Measurements from ENCODE around the gene CIPC.

Gene CIPC

GRCh38 chr14:77076113-77076631, 21.9 kb upstream of the CIPC start:
- Histone ChIP-seq H3K9me3 (ENCODE audit: control insufficient read depth, low read length) (peaks cover 7% of the 10 kb centered on the region), H3K36me3 (ENCODE audit: control insufficient read depth, insufficient read depth, low read length, severe bottlenecking) (no peaks in the 10 kb centered on the region), H3K4me3 (ENCODE audit: low read length) (peak overlapping the region; percentile 71), H3K9ac (ENCODE audit: low read length) (peak overlapping the region; percentile 64), H3K4me1 (ENCODE audit: control insufficient read depth, insufficient read depth, low read length) (peaks cover 27% of the 10 kb centered on the region), H3K27me3 (replicated peaks; ENCODE audit: control insufficient read depth, insufficient read depth, low read length) (no peaks in the 10 kb centered on the region)
- peak; percentile 64 for DNase-seq (ENCODE audit: low read depth)

- no peaks in the 10 kb centered on the region for H3K27me3 ChIP-seq (replicated peaks; ENCODE audit: control insufficient read depth, insufficient read depth, low read length)
- H3K4me1 ChIP-seq (ENCODE audit: control insufficient read depth, insufficient read depth, low read length), result peaks cover 23% of the 10 kb centered on the region
- no peak for DNase-seq (ENCODE audit: low read depth)
- H3K36me3 ChIP-seq (ENCODE audit: control insufficient read depth, insufficient read depth, low read length, severe bottlenecking), result no peaks in the 10 kb centered on the region
- H3K4me3 ChIP-seq (ENCODE audit: low read length), result no peak overlapping the region
- H3K9ac ChIP-seq (ENCODE audit: low read length), result peak overlapping the region; percentile 64
- peaks cover 7% of the 10 kb centered on the region for H3K9me3 ChIP-seq (ENCODE audit: control insufficient read depth, low read length)
Observed at GRCh38 chr14:77077040-77077439, 21.0 kb upstream of the CIPC start.

GRCh38 chr14:77082356-77082755, 15.7 kb upstream of the CIPC start:
- DNase-seq (ENCODE audit: low read depth), result no peak
- H3K9ac ChIP-seq (ENCODE audit: low read length), result no peak overlapping the region
- peaks cover 7% of the 10 kb centered on the region for H3K9me3 ChIP-seq (ENCODE audit: control insufficient read depth, low read length)
- H3K4me3 ChIP-seq (ENCODE audit: low read length), result no peak overlapping the region
- no peaks in the 10 kb centered on the region for H3K36me3 ChIP-seq (ENCODE audit: control insufficient read depth, insufficient read depth, low read length, severe bottlenecking)
- no peaks in the 10 kb centered on the region for H3K27me3 ChIP-seq (replicated peaks; ENCODE audit: control insufficient read depth, insufficient read depth, low read length)
- H3K4me1 ChIP-seq (ENCODE audit: control insufficient read depth, insufficient read depth, low read length), result peaks cover 9% of the 10 kb centered on the region

- Histone ChIP-seq H3K4me1 (ENCODE audit: control insufficient read depth, insufficient read depth, low read length) (peaks cover 9% of the 10 kb centered on the region), H3K9ac (ENCODE audit: low read length) (no peak overlapping the region), H3K36me3 (ENCODE audit: control insufficient read depth, insufficient read depth, low read length, severe bottlenecking) (no peaks in the 10 kb centered on the region), H3K9me3 (ENCODE audit: control insufficient read depth, low read length) (peaks cover 7% of the 10 kb centered on the region), H3K27me3 (replicated peaks; ENCODE audit: control insufficient read depth, insufficient read depth, low read length) (no peaks in the 10 kb centered on the region), H3K4me3 (ENCODE audit: low read length) (no peak overlapping the region)
- DNase-seq (ENCODE audit: low read depth), result no peak
Observed at GRCh38 chr14:77083082-77083481, 15.0 kb upstream of the CIPC start.

- DNase-seq (ENCODE audit: low read depth), result no peak
- H3K36me3 ChIP-seq (ENCODE audit: control insufficient read depth, insufficient read depth, low read length, severe bottlenecking), result no peaks in the 10 kb centered on the region
- peaks cover 7% of the 10 kb centered on the region for H3K27me3 ChIP-seq (replicated peaks; ENCODE audit: control insufficient read depth, insufficient read depth, low read length)
- no peak overlapping the region for H3K9ac ChIP-seq (ENCODE audit: low read length)
- peaks cover 4% of the 10 kb centered on the region for H3K9me3 ChIP-seq (ENCODE audit: control insufficient read depth, low read length)
- H3K4me1 ChIP-seq (ENCODE audit: control insufficient read depth, insufficient read depth, low read length), result peaks cover 9% of the 10 kb centered on the region
- no peak overlapping the region for H3K4me3 ChIP-seq (ENCODE audit: low read length)
Observed at GRCh38 chr14:77084985-77085384, 13.1 kb upstream of the CIPC start.

- Histone ChIP-seq H3K9me3 (ENCODE audit: control insufficient read depth, low read length) (no peaks in the 10 kb centered on the region), H3K4me3 (ENCODE audit: low read length) (no peak overlapping the region), H3K27me3 (replicated peaks; ENCODE audit: control insufficient read depth, insufficient read depth, low read length) (peaks cover 7% of the 10 kb centered on the region), H3K9ac (ENCODE audit: low read length) (no peak overlapping the region), H3K4me1 (ENCODE audit: control insufficient read depth, insufficient read depth, low read length) (peaks cover 9% of the 10 kb centered on the region), H3K36me3 (ENCODE audit: control insufficient read depth, insufficient read depth, low read length, severe bottlenecking) (no peaks in the 10 kb centered on the region)
- no peak for DNase-seq (ENCODE audit: low read depth)
Observed at GRCh38 chr14:77085538-77085937, 12.5 kb upstream of the CIPC start.

GRCh38 chr14:77086017-77086727, 11.9 kb upstream of the CIPC start:
- H3K9me3 ChIP-seq (ENCODE audit: control insufficient read depth, low read length), result peaks cover 5% of the 10 kb centered on the region
- no peaks in the 10 kb centered on the region for H3K36me3 ChIP-seq (ENCODE audit: control insufficient read depth, insufficient read depth, low read length, severe bottlenecking)
- peaks cover 7% of the 10 kb centered on the region for H3K27me3 ChIP-seq (replicated peaks; ENCODE audit: control insufficient read depth, insufficient read depth, low read length)
- H3K4me3 ChIP-seq (ENCODE audit: low read length), result no peak overlapping the region
- no peak overlapping the region for H3K9ac ChIP-seq (ENCODE audit: low read length)
- DNase-seq (ENCODE audit: low read depth), result peak; percentile 35
- H3K4me1 ChIP-seq (ENCODE audit: control insufficient read depth, insufficient read depth, low read length), result peaks cover 9% of the 10 kb centered on the region

- no peak for DNase-seq (ENCODE audit: low read depth)
- Histone ChIP-seq H3K36me3 (ENCODE audit: control insufficient read depth, insufficient read depth, low read length, severe bottlenecking) (no peaks in the 10 kb centered on the region), H3K27me3 (replicated peaks; ENCODE audit: control insufficient read depth, insufficient read depth, low read length) (peaks cover 7% of the 10 kb centered on the region), H3K9me3 (ENCODE audit: control insufficient read depth, low read length) (peaks cover 11% of the 10 kb centered on the region), H3K4me3 (ENCODE audit: low read length) (no peak overlapping the region), H3K9ac (ENCODE audit: low read length) (no peak overlapping the region), H3K4me1 (ENCODE audit: control insufficient read depth, insufficient read depth, low read length) (peaks cover 9% of the 10 kb centered on the region)
Observed at GRCh38 chr14:77086951-77087350, 11.1 kb upstream of the CIPC start.

GRCh38 chr14:77087631-77088030, 10.4 kb upstream of the CIPC start:
- H3K36me3 ChIP-seq (ENCODE audit: control insufficient read depth, insufficient read depth, low read length, severe bottlenecking), result no peaks in the 10 kb centered on the region
- H3K4me3 ChIP-seq (ENCODE audit: low read length), result no peak overlapping the region
- H3K9me3 ChIP-seq (ENCODE audit: control insufficient read depth, low read length), result peaks cover 11% of the 10 kb centered on the region
- no peak for DNase-seq (ENCODE audit: low read depth)
- H3K27me3 ChIP-seq (replicated peaks; ENCODE audit: control insufficient read depth, insufficient read depth, low read length), result peaks cover 7% of the 10 kb centered on the region
- H3K9ac ChIP-seq (ENCODE audit: low read length), result no peak overlapping the region
- peaks cover 9% of the 10 kb centered on the region for H3K4me1 ChIP-seq (ENCODE audit: control insufficient read depth, insufficient read depth, low read length)

GRCh38 chr14:77088219-77088618, 9.8 kb upstream of the CIPC start:
- Histone ChIP-seq H3K36me3 (ENCODE audit: control insufficient read depth, insufficient read depth, low read length, severe bottlenecking) (no peaks in the 10 kb centered on the region), H3K4me3 (ENCODE audit: low read length) (no peak overlapping the region), H3K4me1 (ENCODE audit: control insufficient read depth, insufficient read depth, low read length) (peaks cover 9% of the 10 kb centered on the region), H3K9me3 (ENCODE audit: control insufficient read depth, low read length) (peaks cover 11% of the 10 kb centered on the region), H3K9ac (ENCODE audit: low read length) (no peak overlapping the region), H3K27me3 (replicated peaks; ENCODE audit: control insufficient read depth, insufficient read depth, low read length) (peaks cover 7% of the 10 kb centered on the region)
- DNase-seq (ENCODE audit: low read depth), result no peak

GRCh38 chr14:77088645-77089044, 9.4 kb upstream of the CIPC start:
- H3K9ac ChIP-seq (ENCODE audit: low read length), result no peak overlapping the region
- no peak for DNase-seq (ENCODE audit: low read depth)
- H3K4me1 ChIP-seq (ENCODE audit: control insufficient read depth, insufficient read depth, low read length), result peaks cover 9% of the 10 kb centered on the region
- peaks cover 7% of the 10 kb centered on the region for H3K27me3 ChIP-seq (replicated peaks; ENCODE audit: control insufficient read depth, insufficient read depth, low read length)
- no peak overlapping the region for H3K4me3 ChIP-seq (ENCODE audit: low read length)
- no peaks in the 10 kb centered on the region for H3K36me3 ChIP-seq (ENCODE audit: control insufficient read depth, insufficient read depth, low read length, severe bottlenecking)
- H3K9me3 ChIP-seq (ENCODE audit: control insufficient read depth, low read length), result peaks cover 11% of the 10 kb centered on the region

- Histone ChIP-seq H3K36me3 (ENCODE audit: control insufficient read depth, insufficient read depth, low read length, severe bottlenecking) (no peaks in the 10 kb centered on the region), H3K4me1 (ENCODE audit: control insufficient read depth, insufficient read depth, low read length) (peaks cover 1% of the 10 kb centered on the region), H3K4me3 (ENCODE audit: low read length) (no peak overlapping the region), H3K27me3 (replicated peaks; ENCODE audit: control insufficient read depth, insufficient read depth, low read length) (peaks cover 7% of the 10 kb centered on the region), H3K9me3 (ENCODE audit: control insufficient read depth, low read length) (peaks cover 11% of the 10 kb centered on the region), H3K9ac (ENCODE audit: low read length) (no peak overlapping the region)
- DNase-seq (ENCODE audit: low read depth), result no peak
Observed at GRCh38 chr14:77091518-77091917, 6.5 kb upstream of the CIPC start.

Measured in adipocyte (in vitro differentiated cells).